ENCODE data around the gene SURF6.
"Not testable (repeated sequence)": the region's sequence is repeated elsewhere in the genome, so short reads cannot be mapped to it uniquely, and the experiment has no call there.

The SURF6 gene

DNA sequence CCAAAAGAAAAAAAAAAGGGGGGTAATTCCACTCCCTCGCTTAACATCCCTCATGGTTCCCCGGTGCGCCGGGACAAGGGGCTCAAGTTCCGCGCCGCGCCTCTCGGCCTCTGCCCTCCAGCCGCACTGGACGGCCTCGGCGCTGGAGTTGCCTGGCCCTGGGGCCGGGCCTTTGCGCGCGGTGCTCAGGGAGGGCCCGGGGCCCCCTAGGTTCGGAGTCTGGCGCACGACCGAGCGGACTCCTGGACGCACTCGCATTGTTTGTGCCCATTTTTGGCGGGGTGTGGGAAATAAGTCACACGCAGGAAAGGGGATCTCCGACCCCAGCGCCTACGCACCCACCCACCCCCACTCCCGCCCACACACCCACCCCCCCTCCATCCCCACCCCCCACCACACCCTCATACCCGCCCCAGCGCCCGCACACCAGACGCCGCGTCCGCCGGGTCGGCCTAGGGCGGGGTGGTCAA is 11.6 kb upstream of the SURF6 start:
- no peak for DNase-seq

DNA sequence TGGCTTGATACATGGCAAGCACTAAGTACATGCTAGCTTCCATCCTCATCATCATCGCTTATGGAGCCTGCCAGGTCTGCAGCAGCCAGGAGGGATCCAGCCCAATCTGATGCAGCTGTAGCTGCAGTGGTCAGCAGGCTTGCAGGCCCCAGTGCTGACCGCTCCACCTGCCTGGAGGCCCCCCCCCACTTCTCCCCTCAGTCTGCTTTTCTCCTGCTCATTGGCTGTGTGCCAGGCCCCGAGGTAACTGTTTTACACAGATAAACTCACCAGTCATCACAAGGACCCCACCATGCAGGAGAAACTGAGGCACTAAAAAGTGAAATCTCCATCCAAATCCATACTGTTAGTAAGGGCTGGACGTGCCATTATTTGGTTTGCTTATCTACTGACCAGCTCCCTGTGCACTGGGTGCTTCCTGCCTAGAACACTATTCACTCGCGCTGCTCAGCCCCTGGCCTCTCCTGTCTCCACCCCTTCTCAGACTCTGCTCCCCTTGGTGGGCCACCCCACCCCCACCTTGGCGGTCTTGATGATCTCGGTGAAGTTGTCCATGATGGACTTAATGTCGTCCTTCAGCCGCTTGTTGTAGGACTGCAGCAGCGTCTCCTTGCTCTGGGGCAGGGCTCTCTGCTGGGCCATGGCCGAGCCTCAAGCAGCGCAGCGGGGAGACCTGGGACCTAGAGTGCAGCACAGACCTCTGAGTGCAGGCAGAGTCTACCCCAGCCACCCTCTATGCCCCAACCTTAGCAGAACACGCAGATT is 10.2 kb upstream of the SURF6 start:
- DNase-seq = no peak

DNA sequence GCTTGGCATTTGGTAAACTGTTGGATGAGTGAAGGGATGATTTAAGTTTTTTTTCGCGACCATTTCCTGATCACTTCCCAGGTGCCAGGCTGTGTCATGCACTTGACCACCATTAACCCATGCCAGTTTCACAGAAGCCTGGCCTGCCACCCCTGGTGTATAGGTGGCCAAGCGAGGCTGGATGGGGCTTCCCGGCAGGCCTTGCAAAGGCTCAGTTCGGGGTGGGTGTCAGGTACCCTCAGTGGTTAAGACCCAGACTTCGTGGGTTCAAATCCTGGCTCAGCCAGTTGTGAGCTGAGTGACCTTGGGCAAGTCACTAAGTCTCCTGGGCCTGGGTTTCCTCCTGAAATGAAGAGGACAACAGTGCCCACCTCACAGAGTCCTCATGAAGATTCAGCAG is 9.6 kb upstream of the SURF6 start:
- no peak for DNase-seq

DNA sequence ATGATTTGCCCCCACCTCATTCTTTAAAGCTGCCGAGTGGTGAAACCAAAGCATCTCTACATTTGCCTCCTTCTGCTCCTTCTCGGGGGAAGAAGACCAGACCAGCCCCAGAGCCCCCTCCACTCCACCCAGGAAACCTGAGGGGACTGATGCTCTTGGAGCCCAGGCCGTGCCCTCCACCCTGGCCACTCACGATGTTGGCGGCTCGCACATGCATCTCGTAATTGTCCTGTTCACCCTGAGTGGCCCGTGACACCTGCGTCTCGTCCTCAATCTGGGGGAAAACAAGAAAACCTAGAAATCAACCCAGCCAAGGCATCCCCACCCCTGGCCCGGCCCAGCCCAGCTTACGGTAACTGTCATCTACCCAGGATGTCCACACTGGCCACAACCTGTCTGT is 9.0 kb upstream of the SURF6 start:
- DNase-seq = no peak

DNA sequence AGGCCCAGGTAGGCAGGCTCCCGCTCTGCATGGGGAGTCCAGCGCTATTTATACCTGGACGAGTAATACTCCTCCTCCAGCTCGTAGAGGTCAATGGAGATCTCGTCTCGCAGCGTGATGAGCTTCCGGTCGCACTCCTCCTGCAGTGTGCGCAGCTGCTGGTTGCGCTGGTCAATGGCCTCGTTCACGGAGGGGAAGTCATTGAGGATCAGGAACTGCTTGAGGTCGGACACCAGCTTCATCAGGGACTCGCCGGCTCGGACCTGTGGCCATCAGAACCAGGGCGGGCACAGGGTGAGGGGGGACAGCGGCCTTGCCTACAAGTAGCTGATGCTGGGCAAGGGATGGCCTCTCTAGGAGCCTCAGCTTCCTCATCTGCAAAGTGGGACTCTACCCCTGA is 8.1 kb upstream of the SURF6 start:
- DNase-seq = no peak

DNA sequence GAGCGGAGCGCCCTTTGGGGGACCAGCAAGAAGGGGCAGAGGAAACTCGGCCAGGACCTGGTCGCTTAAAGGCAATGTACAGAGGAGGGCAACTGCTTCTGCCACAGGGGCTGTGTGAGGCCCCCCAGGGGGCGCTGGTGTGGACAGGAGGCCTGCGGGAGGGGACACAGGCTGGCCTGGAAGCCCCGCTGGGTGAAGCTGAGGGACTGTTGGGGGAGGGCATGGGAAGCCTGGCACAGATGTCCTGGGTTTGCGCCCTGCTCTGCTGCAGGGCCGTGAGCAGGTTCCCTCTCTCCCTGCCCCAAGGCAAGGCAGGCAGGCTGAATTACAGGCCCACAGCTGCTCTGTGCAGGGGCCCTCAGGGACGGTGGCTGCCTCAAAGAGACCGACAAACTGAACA is 6.6 kb upstream of the SURF6 start:
- no peak for DNase-seq

DNA sequence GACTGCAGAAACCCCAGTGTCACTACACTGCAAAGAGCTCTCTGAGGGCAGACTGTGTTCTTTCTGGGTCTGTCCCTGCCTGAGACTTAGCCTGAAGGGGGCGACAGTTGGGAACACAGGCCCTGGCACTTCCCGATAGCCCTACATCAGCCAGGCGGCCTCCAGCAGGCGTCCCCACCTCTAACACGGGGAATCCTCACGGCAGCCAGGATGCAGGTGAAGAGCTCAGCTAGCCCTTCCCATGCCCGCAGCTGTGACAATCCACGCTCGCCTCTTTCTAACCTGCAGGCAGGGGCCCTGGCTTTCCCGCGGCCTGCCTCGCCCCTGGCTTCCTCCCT is 6.0 kb upstream of the SURF6 start:
- DNase-seq = no peak

DNA sequence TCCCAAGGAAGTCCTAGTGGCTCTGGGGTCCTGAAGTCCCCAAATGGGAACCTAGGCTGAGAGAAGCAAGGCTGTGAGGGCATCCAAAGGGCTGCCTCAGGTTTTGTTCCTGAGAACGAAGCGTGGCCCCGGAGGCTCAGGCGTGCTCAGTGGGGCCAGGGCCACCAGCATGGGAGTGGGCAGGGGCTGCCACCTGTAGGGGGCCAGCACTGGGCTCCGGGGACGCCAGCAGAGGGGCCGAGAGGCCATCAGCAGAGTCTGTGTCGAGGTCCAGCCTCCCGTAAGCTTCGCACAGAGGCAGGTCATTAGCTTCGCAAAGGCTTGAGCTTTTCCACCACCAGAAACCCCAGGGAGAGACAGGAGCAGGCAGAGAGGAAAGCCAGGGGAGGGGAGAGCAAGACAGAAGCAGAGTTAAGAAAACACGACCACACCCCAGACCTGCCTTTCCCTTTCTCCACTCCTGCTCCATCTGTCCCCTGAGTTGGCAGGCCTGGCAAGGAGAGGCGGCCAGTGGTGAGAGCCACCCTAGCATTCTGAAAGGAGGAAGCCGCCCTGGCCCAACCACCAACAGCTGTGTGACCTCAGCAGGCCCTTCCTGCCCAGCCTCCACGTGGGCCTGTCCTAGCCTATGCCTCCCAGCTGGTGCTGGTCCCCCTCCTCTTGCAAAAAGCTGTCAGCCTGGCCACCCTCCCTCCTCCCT is 5.5 kb upstream of the SURF6 start:
- DNase-seq = no peak

DNA sequence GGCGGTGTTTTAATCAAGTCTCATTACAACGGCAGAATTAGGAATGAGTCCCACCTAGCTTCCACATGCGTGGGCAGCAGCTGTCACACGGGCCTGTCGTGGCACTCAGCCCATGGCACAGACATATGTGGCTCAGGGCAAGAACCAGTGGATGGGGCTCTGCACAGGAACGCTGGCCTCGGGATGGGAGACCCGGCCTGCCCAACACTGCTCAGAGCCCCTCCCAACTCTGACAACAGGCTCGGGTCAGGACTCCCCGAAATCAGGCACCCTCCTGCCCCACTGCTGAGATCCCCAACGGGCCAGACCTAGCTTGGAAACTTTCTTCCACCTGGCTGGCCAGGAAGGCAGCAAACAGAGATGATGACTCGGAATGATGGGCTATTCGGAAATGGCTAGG is 4.9 kb upstream of the SURF6 start:
- no peak for DNase-seq

DNA sequence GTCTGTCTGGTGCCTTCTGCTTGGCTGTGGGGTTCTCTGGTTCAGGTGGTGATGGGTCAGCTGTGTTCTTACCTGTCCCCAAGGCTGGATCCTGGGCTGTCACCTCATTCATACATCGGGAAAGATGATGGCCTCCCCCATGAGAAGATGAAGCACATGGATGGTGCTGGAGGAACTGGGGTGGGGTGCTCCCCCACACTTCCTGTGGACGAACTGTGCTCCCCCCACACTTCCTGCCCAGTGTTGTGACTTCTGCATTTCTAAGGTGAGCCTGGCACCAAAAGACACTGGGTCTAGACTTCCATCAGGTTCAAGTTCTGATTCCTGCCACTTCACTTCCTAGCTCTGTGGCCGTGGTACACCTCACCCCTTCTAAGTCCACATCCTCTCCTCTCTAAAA is 4.3 kb upstream of the SURF6 start:
- no peak for DNase-seq

DNA sequence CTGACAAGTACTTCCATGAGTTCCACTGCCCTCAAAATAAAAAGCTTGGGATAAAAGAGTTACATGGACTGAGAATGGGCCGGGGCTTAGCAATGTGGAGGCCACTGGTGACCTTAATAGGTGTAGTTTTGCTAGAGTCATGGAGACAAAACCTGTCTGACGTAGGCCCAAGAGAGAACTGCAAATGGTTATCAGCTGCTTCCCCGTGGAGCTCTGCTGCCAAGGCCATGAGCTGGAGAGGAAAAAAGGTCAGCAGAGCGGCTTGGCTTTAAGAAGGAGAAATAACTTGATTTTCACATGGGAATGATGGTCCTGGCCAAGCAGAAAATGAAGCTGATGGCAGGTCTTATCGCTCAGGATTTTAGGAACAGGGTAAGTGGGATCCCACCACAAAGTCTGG is 3.7 kb upstream of the SURF6 start:
- DNase-seq = no peak

DNA sequence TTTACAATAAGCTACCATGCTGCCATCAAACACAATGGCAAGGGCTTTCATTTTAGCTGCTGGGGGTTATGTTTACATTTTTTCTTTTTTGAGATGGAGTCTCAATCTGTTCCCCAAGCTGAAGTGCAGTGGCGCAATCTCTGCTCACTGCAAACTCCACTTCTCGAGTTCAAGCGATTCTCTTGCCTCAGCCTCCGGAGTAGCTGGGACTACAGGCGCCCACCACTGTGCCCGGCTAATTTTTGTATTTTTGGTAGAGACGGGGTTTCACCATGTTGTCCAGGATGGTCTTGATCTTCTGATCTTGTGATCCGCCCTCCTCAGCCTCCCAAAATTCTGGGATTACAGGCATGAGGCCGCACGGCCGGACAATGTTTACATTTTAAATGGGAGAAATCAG is 1.1 kb downstream of the SURF6 start:
- DNase-seq = not testable (repeated sequence)

DNA sequence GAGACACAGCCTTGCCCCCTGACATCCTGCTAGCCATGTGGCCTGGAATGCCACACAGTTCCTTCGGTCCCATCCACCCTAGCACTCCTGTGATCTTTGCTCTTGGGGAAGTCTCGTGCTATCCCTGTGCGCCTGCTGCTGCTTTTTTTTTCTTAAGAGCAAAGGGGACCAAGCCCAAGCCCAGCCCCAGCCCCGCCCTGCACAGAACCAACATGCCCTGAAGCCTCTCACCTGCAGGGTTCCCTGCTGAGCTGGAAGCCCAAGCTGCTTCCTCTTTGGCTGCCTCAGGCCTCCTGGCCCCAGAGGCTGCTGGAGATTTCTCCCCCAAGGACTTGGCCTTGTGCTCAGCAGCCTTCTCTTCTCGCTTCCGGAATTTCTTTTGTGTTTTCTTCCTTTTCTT is 1.8 kb downstream of the SURF6 start:
- no peak for DNase-seq

DNA sequence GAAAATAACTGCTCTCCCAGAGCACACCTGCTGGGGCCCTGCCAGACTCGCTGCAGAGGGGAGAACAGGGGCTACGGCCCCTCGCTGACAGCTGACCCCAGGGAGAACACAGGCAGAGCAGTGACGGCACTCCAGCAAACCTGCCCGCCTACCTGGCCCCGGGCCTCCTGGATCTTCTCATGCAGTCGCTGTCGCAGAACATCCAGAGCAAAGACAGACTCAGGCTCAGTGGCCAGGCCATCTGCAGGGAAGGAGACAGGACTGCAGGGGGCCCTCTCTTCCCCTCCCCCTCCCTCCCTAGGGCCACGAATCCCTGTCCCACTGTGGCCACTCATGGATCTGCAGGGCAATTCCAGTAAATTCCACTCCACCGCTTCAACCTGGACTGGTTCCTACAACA is 2.4 kb downstream of the SURF6 start:
- DNase-seq = no peak

DNA sequence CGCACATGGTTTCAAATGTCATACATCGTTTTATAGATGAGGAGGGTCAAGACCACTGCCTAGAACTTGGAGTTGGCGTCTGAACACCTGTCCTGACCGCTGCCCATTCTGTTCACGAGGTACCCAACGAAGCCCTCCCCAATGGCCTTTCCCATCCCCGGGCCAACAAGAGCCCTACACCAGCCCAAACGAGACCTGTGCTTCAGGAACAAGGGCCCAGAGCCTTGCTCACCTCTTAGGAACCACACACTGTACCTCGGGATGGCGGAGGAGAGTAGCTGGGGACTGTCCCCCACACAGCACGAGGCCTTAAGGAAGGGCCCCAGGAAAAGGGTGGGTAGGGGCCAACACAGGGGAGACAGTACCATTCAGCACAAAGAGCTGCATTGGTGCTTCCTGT is 3.0 kb downstream of the SURF6 start:
- no peak for DNase-seq

DNA sequence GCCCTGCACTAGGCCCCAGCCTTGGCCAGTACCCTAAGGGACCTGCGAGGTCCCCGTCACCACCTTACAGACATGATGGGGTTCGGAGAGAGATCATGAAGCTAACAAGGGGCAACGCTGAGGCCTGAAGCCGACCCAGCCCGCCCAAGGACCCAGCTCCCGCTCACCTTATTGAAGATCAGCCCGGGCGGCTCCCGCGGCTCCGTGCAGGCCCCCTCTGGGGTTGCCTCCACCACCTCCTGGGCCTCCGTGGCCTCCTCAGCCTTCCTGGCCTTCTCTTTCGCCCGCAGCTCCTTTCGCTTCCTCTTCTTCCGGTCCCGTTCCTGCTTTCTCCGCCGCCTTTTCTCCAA is 3.6 kb downstream of the SURF6 start:
- DNase-seq = no peak

DNA sequence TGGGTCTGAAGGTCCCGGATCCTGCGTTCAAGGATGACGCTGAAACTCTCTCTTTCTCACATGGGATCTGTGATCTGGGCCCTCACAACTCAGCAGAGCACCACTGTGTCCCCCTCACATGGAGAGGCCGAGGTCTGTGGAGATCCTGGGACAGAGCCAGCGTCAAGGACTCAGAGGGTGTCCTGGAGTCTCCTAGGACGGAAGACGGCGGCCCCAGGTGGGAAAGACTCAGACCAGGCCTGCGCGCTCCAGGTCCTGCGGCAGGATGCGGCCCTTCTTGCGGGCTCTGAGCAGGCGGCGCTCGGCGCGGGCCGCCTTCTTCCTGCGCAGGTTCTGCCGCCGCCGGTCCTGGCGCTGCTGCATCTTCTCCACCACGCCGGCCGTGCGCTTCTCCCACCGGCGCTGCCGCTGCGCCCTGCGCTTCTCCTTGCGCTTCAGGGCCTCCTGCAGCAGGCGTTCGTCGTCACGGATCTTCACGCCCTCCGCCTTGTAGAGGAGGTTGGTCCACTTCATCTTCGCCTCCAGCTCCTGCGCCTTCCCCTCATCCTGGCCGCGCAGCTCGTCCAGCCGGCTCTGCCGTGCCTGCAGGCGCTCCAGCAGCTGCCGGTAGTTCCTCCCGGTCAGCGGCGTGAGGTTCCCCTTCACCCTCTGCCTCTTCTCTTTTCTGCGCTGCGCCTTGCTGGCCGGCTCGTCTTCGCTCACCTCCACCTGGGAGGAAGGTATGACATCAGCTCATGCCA is 4.2 kb downstream of the SURF6 start:
- no peak for DNase-seq

DNA sequence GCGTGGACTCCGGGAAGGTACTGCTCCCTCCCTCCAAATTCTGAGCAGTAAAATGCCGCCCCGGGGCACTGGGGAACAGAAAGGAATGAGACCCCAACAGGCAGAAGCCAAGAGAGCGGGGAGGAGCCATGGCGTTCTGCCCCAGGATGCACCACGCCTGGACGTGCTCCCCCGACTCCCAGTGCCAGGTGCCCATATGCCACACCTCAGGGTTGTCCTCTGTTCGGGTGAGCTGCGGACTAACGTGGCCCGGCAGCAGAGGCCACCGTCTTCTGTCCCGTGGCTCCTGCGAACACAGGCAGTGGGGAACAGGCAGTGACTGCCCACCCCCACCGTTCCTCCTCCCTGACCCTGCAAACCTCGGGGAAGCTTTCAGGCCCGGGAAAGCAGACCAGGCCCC is 4.8 kb downstream of the SURF6 start:
- no peak for DNase-seq

DNA sequence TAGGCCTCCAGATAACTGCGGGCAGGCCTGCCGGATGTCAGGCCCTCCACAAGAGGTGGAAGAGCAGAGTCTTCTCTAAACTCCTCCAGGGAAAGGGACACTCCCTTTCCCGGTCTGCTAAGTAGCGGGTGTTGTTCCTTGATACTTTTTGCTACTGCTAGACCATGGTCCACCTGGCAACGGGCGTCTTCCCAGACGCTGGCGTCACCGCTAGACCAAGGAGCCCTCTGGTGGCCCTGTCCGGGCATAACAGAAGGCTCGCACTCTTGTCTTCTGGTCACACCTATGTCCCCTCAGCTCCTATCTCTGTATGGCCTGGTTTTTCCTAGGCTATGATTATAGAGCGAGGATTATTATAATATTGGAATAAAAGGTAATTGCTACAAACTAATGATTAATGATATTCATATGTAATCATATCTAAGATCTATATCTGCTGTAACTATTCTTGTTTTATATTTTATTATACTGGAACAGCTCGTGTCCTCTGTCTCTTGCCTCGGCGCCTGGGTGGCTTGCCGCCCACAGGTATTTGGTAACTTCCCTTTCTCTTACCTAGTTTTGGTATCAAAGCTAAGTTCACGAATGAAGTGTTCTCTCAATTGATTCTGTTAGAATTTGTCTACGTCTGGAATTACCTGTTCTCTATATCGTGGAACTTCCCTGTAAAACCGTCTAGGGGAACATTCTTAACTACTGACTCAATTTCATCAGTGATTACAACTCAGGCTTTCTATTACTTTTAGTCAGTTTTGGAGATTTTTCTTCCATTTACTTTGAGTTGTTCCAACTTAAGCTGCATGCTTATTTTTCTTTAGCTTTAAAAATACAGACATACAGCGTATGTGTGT is 6.5 kb downstream of the SURF6 start:
- not testable (repeated sequence) for DNase-seq

DNA sequence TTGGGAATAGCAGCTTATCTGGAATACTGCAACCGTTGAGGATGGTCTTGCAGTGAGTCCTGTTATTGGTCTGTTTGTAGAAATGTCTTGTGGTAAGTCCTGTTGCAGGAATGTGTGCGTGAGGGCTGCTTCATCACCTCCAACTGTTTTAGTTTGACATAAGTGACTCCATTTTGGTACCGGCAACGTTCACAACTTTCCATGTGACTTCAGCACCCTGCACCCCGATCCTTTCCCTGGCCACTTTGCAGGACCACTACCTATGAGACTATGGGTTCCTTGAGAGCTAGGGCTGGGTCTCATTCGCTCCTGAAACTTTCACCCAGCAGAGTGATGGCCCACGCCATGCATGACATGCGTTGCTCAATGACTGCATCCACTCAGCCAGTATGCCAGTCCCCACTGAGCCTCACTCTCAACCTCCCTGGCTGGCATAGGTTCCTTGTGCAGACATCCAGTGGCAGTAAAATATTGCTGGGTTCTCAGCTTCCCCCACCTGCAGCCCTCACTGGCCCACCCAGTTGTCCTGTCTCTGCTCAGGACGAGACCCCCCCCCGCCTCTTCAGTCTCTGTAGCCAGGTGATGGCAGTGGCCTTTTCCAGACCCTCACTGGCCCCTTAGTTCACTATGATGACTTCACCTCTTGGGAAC is 8.0 kb downstream of the SURF6 start:
- DNase-seq = no peak

DNA sequence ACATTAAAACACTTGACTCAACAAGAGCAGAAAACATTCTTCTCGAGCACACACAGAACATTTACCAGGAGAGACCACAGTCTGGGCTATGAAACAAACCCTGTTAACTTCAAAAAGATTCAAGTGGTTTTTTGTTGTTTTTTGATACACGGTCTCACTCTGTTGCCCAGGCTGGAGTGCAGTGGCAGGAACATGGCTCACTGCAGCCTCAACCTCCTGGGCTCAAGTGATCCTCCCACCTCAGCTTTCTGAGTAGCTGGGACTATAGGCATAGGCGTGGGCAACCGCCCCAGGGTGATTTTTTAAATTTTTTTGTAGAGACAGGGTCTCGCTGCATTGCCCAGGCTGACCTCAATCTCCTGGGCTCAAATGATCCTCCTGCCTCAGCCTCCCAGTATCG is 9.0 kb downstream of the SURF6 start:
- not testable (repeated sequence) for DNase-seq

DNA sequence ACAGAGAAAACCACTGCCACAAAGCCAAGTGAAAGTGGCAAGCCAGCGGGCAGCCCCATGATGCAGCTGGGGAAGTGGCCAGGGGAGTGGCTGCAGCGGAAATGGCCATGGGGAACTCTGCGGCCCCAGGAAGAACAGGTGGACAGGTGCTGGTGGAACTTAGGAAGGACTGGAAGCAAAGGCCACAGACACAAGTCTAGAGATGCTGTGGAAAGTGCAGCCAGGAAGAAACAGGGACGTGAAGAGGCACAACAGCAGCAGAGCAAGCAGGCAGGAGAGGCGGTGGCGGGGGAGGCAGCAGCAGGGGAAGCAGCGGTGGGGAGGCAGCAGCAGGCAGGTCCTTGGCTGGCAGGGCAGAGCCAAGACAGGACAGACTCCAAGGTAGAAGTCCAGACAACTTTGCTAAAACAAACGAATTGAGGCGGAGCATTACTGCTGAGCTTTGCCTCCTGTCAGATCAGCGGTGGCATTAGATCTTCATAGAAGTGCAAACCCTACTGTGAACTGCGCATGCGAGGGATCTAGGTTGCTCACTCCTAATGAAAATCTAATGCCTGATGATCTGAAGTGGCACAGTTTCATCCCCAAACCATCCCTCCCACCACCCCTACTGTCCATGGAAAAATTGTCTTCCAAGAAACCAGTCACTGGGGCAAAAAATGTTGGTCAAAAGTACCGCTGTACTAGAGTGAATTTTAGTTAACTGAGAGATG is 11.8 kb downstream of the SURF6 start:
- DNase-seq = no peak

Data from right hindlimb (tissue), 1 donor.